GM21717 (cell line): ENCODE results near the gene ACSL5.
"Not testable (repeated sequence)": the region's sequence is repeated elsewhere in the genome, so short reads cannot be mapped to it uniquely, and the experiment has no call there.

ENCODE experiments used
- ATAC-seq: cut with Tn5 transposase; IDR thresholded peaks from one replicate; pipeline ENCODE4 v1.9.1; 2021; ENCODE audit warnings: mild to moderate bottlenecking, moderate library complexity; ENCODE audit not compliant: unreplicated experiment

The ACSL5 gene

DNA sequence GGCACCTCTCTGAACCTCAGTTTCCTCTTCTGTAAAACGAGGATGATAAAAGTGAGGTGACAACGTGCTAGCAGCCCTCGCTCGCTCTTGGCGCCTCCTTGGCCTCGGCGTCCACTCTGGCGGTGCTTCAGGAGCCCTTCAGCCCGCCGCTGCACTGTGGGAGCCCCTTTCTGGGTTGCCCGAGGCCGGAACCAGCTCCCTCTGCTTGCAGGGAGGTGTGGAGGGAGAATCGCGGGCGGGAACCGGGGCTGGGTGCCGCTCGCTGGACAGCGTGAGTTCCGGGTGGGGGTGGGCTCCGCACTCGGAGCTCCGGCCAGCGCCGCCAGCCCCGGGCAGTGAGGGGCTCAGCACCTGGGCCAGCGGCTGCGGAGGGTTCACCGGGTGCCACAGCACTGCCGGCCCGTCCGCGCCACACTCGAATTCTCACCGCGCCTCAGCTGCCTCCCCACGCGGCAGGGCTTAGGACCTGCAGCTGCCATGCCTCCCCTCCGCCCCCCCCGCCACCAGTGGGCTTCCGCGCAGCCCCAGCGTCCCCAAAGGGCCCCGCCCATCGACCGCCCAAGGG is 24.3 kb upstream of the ACSL5 start:
- no peak for ATAC-seq

DNA sequence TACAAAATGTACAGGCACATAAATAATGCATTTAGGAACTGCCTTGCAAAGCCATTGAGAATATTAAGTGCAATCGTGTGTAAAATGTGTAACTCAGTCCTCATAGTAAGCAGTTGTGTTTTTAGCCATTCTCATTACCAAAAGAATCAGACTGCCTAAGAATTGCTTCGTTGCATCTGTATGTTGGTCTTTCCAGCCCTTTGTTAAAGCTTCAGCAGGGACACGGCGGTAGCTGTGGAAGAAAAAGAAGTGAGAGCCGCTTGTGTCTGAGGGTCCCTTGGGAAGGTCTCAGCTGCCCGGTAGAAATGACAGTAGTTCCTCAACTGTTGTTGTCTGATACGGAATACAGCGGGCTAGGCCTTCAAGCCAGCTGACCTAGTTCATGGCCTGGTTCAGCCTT is 22.8 kb upstream of the ACSL5 start:
- no peak for ATAC-seq

DNA sequence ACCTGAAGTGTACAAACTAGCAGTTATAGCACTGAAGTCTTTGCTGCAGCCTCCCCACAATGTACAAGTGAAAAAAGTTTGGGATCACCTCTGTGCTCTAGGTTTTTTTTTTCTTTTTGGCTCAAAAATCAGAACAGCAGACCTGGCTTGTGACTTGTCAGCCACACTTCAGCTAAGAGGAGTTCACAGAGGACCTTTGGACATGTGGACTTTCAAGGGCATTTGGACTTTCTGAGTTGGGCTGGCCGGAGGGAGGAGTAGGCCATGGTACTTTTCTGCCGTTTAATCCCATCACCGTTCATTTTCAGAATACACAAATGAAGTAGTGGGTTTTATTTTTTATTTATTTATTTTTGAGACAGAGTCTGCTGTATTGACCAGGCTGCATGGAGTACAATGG is 21.9 kb upstream of the ACSL5 start:
- no peak for ATAC-seq

DNA sequence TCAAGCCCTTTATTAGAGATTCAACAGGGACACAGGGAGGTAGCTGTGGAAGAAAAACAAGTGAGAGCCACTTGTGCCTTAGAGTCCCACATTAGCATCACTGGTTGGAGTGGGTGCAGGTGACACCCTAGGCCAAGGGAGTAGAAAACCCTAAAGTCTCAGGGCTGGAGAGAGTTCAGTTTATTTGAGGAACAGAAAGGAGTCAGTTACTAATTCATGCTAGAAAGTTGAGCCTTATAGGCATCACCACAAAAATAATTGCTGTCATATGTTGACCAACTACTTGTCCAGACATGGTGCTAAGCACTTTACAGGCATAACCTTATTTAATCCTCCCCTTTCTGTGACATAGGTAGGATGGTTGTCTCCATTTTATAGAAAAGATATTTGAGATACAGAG is 20.9 kb upstream of the ACSL5 start:
- no peak for ATAC-seq

DNA sequence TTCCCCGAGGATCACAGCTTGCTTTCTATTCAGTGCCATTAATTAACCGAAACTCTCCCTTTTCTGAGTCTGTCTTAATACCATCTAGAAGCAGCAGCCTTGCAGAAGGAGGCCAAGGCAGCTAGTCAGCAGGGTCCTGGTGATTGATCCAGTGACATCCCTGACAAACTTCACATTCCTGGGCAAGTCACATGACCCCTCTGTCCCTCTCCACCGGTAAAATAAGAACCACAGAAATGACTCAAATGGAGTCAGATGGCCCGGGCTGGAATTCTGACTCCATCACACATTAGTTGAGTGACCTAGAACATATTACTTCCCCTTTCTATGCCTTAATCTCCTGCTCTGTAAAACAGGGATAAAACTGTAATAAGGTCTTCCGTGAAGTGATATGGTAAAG is 17.2 kb upstream of the ACSL5 start:
- no peak for ATAC-seq

DNA sequence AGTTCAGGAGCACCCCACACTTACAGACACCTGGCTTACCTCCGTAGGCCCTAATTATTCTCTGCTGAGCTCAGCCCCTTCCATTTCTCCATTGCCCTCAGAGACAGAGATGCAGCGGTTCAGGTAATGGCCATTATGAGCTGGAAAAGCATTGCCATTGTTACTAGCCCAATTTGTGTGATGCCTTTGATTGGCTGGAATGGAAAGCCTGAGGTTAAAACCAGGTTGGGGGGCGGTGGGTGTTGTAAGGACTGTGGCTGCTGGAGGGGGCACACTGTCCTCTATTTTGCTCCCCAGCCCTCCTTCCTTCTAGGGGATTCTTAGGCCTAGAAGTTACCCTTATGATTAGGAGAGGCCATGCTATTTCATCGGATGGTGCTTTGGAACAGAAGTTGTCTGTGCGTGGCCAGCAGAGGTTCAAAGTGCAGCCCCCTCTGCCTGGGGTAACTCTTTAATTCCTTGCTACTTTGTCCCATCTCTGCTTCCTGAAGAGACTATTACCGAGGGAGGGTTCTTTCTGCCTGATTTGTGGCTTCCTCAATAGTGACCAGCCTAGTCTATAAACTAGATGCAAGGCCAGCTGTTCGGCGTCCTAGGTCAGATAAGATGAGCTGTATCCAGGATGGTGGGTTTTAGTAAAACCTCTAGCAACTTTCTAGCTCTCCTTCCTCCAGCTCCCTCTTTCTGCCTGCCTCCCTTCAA is 14.2 kb upstream of the ACSL5 start:
- ATAC-seq: no peak

DNA sequence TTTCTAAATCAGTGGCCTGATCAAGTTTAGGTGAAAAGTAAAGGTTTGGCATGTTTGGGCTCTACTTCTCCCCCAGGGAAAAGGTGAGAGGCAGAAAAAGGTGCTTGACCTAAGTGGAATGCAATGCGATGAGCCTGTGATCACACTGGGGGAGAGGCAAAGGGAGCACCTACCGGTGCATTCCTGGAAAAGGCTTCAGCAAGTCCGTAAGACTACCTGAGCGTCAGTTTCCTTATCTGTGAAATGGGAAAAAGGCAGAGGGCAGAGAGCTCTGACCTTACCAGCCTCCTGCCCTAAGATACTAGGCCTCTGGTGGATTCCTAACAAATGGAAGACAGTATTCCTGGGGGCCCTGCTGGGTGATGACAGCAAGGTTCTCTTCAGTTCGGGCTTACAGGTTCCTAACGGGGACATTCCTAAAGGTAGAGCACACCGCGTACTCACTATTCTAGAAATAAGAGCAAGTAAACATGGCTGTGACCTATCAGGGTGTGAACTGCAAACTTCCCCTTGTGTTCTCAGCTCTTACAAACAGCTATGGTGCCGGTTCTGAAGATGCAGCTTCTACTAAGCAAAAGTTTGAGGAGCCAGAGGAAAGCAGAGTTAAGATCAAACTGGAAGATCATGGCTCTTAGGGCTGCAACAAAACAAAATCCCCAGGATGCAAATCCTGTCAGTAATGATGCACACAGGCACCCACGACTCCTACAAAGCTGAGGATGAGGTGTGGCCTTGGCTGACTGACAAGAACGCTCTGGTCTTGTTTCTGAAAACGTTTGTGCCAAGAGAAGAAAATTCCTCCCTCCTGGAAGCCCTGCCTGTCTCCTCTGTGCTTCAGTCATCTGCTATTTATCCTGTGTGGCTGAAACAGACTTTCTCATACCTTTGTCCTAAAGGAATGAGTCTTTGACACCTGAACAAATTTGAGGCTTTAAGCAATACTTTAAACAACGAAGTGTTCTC is 13.3 kb upstream of the ACSL5 start:
- ATAC-seq: no peak

DNA sequence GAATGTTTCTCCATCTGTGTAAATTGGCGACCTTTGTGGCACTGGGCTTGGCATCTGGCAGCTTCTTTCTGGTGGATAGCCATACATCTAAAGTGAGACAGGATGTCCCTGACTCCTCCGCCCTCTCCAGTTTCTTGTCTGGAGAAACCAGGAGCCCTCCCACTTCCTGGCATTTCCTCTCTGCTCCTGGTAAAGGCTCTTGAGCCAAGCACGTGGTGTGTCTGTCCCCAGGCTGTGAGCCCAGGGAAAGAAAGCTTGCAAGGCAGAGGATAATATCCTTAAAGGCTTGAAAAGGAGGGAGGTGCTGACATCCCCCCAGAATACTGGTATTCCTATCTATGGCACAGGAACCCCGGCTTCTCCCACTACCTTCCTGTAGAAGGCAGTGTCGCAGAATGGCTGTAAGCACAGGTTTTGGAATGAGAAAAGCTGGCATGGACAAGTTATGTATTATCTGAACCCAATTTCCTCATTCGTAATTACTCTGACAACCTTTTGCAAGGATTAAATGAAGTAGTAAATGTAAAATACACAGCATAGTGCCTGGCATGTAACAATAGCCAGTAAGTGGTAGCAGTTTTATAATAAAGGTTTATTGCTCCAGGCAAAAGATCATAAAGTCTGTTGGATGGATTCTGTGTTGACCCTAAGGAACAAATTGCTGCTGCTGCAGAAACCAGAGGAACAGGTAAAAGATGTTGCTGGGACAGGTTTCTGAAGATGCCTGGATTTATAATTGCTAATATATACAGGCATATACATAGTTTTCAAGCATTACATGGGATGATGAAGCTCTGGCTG is 11.8 kb upstream of the ACSL5 start:
- no peak for ATAC-seq

DNA sequence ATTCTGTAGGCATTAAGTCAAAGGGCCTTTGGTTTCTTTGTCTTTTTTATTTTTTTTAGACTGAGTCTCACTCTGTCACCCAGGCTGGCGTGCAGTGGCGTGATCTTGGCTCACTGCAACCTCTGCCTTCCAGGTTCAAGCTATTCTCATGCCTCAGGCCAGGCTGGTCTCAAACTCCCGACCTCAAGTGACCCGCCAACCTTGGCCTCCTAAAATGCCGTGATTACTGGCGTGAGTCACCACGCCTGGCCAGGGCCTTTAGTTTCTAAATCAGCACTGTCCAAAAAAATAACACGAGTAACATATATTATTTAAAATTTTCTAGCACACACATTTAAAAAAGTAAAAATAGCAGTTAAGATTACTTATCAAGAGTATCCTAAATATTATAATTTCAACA is 11.1 kb upstream of the ACSL5 start:
- no peak for ATAC-seq

DNA sequence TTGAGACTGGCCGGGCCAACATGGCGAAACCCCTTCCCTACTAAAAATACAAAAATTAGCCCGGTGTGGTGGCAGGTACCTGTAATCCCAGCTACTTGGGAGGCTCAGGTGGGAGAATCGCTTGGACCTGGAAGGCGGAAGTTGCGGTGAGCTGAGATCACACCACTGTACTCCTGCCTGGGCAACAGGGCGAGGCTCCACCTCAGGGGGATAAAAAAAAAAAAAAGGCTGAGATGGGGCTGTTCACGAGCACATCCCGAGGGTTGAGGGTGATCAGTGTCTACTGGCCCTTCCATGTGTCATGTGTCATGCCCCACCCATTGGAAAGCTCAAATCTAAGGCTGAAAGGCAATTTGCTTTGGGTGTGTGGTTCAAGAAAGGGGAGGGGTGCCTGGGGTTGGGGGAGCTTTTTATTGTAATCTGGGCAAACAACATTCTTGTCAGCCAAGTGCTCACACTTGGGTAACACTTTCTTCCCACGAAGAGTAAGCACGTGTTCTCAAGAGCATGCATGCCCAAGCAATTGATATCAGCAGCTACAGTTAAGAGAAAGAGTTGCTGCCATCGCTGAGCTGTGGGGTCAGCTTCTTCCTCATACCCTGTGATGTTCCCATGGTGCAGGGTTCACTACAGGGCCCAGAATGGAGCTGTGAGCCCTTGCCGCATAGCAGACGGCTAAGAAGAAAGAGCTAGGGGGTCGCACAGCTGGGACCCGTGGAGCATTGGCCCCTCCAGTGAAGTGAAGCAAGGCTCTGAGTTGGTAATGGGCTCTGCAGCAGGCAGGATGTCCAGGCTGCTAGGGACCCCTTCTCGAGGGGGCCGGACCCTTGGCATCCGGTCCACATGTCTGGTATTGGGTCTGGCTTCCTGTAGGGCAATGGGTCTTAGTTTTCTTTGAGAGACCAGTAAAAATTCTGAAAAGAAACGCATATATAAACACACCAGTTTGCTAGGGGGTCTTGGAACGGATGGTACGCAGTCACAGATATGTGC is 9.9 kb upstream of the ACSL5 start:
- ATAC-seq: no peak

DNA sequence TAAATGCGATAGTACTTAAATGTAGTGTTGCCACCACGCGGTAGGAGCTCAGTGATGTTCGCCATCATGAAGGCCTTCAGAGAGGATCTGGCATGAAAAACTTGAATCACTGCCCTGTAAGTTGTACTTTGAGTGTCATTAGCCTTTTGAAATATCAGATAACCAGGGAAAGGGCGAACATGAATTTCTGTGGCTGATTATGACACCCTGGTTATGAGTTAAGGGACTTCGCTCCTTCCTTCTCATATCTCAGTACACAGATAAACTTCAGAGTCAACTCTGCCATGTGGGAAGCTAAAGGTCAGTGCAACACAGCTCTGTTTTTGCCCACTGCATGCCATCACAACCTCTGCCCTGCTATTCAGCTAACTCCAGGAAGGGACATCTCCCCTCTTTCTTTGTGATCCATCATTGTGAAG is 8.9 kb upstream of the ACSL5 start:
- ATAC-seq: no peak

DNA sequence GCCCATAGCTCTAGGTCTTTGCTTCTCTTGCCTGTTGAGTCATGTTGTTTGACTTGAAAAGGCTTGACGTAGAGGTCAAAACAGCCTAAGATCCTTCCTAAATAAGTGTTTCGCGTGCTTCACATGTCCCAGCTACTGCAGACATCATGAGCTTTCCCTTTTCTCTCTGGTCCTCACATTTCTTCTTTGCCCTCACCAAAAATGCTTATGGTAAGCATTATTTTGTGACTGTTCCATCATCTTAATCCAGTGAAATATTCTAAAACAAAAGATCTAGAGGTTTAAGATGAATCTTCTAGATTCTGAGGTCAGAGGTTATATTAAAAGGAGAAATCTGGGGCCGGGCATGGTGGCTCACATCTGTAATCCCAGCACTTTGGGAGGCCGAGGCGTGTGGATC is 8.5 kb upstream of the ACSL5 start:
- no peak for ATAC-seq

DNA sequence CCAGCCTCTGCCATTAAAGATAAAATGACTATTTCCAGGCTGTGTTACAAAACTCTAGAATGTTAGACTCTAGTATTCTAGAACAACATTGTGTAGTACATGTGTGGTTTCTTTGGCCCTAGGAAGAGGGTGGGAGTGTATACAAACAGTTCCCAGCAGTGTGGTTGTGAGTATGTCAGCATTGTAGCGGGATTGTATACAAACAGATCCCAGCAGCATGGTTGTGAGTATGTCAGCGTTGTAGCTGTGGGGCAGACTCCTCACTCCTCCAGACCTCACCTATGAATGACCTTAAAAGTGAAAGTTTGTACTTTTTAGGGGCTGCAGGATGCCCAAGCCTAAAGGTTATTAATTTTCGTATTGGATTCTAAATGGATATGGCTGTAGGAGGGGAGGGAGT is 6.9 kb upstream of the ACSL5 start:
- no peak for ATAC-seq

DNA sequence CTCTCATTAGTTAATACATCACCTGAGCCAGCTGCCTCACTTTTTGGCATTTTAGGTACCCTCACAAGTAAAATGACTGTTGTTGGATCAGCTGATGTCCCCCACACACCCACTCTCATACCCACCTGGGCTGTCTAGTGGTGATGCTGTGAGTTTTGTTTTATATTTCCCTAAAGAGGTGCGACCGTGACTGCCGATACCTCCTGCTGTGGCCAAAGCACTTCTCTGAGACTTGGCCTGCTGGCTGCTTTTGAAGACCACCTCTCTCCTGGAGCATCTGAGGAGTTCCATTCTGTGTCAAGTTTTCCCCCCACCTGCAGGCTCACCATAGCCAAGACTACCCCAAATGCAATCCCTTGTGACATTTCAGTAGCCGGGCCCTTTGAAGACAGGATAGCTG is 6.4 kb upstream of the ACSL5 start:
- no peak for ATAC-seq

DNA sequence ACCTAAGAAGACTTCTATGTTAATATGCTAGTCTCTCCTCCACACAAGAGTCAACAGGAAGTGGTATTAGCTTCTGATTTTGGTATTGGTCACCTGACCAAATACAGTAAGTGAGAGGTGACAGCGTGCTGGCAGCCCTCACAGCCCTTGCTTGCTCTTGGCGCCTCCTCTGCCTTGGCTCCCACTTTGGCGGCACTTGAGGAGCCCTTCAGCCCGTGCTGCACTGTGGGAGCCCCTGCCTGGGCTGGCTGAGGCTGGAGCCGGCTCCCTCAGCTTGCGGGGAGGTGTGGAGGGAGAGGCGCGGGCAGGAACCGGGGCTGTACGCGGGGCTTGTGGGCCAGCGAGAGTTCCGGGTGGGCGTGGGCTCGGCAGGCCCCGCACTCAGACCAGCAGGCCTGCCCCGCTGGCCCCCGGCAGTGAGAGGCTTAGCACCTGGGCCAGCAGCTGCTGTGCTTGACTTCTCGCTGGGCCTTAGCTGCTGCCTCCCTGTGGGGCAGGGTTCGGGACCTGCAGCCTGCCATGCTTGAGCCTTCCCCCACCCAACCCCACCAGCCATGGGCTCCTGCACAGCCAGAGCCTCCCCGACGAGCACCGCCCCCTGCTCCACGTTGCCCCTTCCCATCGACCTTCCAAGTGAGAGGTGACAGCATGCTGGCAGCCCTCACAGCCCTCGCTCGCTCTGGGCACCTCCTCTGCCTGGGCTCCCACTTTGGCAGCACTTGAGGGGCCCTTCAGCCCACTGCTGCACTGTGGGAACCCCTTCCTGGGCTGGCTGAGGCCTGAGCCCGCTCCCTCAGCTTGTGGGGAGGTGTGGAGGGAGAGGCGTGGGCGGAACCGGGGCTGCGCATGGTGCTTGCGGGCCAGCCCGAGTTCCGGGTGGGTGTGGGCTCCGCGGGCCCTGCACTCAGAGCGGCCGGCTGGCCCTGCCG is 4.2 kb upstream of the ACSL5 start:
- peak; percentile 90 for ATAC-seq

DNA sequence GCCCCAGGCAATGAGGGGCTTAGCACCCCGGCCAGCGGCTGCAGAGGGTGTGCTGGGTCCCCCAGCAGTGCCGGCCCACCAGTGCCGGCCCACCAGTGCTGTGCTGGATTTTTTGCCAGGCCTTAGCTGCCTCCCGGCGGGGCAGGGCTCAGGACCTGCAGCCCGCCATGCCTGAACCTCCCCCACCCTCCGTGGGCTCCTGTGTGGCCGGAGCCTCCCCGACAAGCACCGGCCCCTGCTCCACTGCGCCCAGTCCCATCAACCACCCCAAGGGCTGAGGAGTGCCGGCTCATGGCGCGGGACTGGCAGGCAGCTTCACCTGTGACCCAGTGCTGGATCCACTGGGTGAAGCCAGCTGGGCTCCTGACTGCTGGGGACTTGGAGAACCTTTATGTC is 3.5 kb upstream of the ACSL5 start:
- ATAC-seq: no peak

DNA sequence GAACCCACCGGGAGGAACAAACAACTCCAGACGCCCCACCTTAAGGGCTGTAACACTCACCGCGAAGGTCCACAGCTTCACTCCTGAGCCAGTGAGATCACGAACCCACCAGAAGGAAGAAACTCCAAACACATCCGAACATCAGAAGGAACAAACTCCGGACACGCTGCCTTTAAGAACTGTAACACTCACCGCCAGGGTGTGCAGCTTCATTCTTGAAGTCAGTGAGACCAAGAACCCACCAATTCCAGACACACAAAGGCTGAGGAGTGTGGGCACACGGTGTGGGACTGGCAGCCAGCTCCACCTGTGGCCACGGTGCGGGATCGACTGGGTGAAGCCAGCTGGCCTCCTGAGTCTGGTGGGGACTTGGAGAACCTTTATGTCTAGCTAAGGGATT is 2.6 kb upstream of the ACSL5 start:
- ATAC-seq: not testable (repeated sequence)

DNA sequence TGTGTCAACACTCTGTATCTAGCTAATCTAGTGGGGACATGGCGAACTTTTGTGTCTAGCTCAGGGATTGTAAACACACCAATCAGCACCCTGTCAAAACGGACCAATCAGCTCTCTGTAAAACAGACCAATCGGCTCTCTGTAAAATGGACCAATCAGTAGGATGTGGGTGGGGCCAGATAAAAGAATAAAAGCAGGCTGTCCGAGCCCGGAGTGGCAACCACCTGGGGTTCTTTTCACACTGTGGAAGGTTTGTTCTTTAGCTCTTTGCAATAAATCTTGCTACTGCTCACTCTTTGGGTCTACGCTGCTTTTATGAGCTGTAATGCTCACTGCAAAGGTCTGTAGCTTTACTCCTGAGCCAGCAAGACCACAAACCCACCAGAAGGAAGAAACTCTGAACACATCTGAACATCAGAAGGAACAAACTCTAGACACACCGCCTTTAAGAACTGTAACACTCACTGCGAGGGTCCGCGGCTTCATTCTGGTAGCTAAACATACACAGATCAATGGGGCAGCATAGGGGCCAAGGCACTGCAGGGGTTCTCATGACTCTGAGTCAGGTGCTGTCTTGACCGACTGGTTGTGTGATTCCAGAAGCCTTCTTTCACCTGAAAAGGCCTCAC is 1.6 kb upstream of the ACSL5 start:
- ATAC-seq: not testable (repeated sequence)
